H9 (cell line): ENCODE results near the gene CBX3. TPM values are rescaled to one million over a fixed set of nuclear protein-coding genes. Genes with fewer than 3 reads are reported as not detected.

ENCODE experiments used
- DNase-seq: peaks from one replicate; pipeline ENCODE4 v3.0.0-alpha.2; 2017
- H2AFZ ChIP-seq: one replicate; pipeline ENCODE4 v1.6.1; 2013; ENCODE audit warnings: mild to moderate bottlenecking, low read length, control low read depth, moderate library complexity
- H2AK5ac ChIP-seq: 2 replicates; pipeline ENCODE4 v1.6.1; 2013; ENCODE audit warnings: low read length, control low read depth, mixed read lengths; ENCODE audit not compliant: insufficient read length
- H2BK120ac ChIP-seq: one replicate; pipeline ENCODE4 v1.6.1; 2013; ENCODE audit warnings: low read depth, mild to moderate bottlenecking, low read length, control low read depth, inconsistent platforms; ENCODE audit not compliant: poor library complexity, severe bottlenecking
- H2BK12ac ChIP-seq: 2 replicates; pipeline ENCODE4 v1.6.1; 2013; ENCODE audit warnings: low read length, control low read depth, mixed read lengths, low read depth; ENCODE audit not compliant: insufficient read length
- H2BK15ac ChIP-seq: 2 replicates; pipeline ENCODE4 v1.6.1; 2013; ENCODE audit warnings: low read depth, low read length, control low read depth
- H2BK20ac ChIP-seq: one replicate; pipeline ENCODE4 v1.6.1; 2013; ENCODE audit warnings: low read depth, mild to moderate bottlenecking, low read length, control low read depth, inconsistent platforms; ENCODE audit not compliant: poor library complexity, severe bottlenecking
- H2BK5ac ChIP-seq: 2 replicates; pipeline ENCODE4 v1.6.1; 2013; ENCODE audit warnings: low read length, control low read depth, mixed read lengths; ENCODE audit not compliant: insufficient read length
- H3K14ac ChIP-seq: 2 replicates; pipeline ENCODE4 v1.6.1; 2013; ENCODE audit warnings: low read length, control low read depth; ENCODE audit not compliant: insufficient read depth
- H3K18ac ChIP-seq: 2 replicates; pipeline ENCODE4 v1.6.1; 2013; ENCODE audit warnings: low read depth, mild to moderate bottlenecking, mixed read lengths, low read length, control low read depth; ENCODE audit not compliant: insufficient read length
- H3K23ac ChIP-seq: 2 replicates; pipeline ENCODE4 v1.6.1; 2013; ENCODE audit warnings: low read length, control low read depth, mixed read lengths, low read depth; ENCODE audit not compliant: insufficient read length
- H3K23me2 ChIP-seq: 2 replicates; pipeline ENCODE4 v1.6.1; 2013; ENCODE audit warnings: low read depth, mild to moderate bottlenecking, mixed read lengths, low read length, control low read depth; ENCODE audit not compliant: insufficient read length, poor library complexity, severe bottlenecking
- H3K27ac ChIP-seq: 2 replicates; pipeline ENCODE4 v1.5.1; 2013; ENCODE audit warnings: low read length, control low read depth, mixed read lengths, low read depth; ENCODE audit not compliant: insufficient read length
- H3K27me3 ChIP-seq: 2 replicates; pipeline ENCODE4 v1.6.1; 2013; ENCODE audit warnings: low read length, control low read depth, inconsistent platforms; ENCODE audit not compliant: insufficient read depth
- H3K4ac ChIP-seq: 2 replicates; pipeline ENCODE4 v1.6.1; 2013; ENCODE audit warnings: low read depth, mild to moderate bottlenecking, control low read depth, inconsistent platforms, low read length, moderate library complexity
- H3K4me1 ChIP-seq: 2 replicates; pipeline ENCODE4 v1.6.1; 2013; ENCODE audit warnings: low read length, control low read depth, inconsistent platforms; ENCODE audit not compliant: insufficient read depth
- H3K4me2 ChIP-seq: 2 replicates; pipeline ENCODE4 v1.6.1; 2013; ENCODE audit warnings: low read length, control low read depth, mixed read lengths; ENCODE audit not compliant: insufficient read length, insufficient read depth
- H3K56ac ChIP-seq: 2 replicates; pipeline ENCODE4 v1.6.1; 2013; ENCODE audit warnings: low read depth, mild to moderate bottlenecking, mixed read lengths, low read length, control low read depth; ENCODE audit not compliant: insufficient read length
- H3K79me1 ChIP-seq: 2 replicates; pipeline ENCODE4 v1.6.1; 2013; ENCODE audit warnings: low read depth, mild to moderate bottlenecking, moderate library complexity, low read length, control low read depth, inconsistent platforms; ENCODE audit not compliant: insufficient read depth, poor library complexity, severe bottlenecking
- H3K79me2 ChIP-seq: 2 replicates; pipeline ENCODE4 v1.6.1; 2013; ENCODE audit warnings: low read length, control low read depth, inconsistent platforms; ENCODE audit not compliant: insufficient read depth
- H3K9ac ChIP-seq: 2 replicates; pipeline ENCODE4 v1.6.1; 2013; ENCODE audit warnings: low read length, control low read depth, mixed read lengths; ENCODE audit not compliant: insufficient read length; ENCODE audit errors: extremely low read depth
- H3K9me3 ChIP-seq: one replicate; pipeline ENCODE4 v1.6.1; 2013; ENCODE audit warnings: low read depth, low read length, inconsistent platforms; ENCODE audit not compliant: control insufficient read depth
- H3T11ph ChIP-seq: one replicate; pipeline ENCODE4 v1.6.1; 2013; ENCODE audit warnings: mild to moderate bottlenecking, low read length, control low read depth, inconsistent platforms
- H4K20me1 ChIP-seq: one replicate; pipeline ENCODE4 v1.6.1; 2013; ENCODE audit not compliant: control insufficient read depth, insufficient read length, insufficient read depth
- H4K5ac ChIP-seq: 2 replicates; pipeline ENCODE4 v1.6.1; 2013; ENCODE audit warnings: low read depth, mild to moderate bottlenecking, mixed read lengths, low read length, control low read depth; ENCODE audit not compliant: insufficient read length
- H4K8ac ChIP-seq: replicated peaks from 2 replicates; pipeline ENCODE4 v1.6.1; 2013; ENCODE audit warnings: low read length, control low read depth, mixed read lengths, low read depth; ENCODE audit not compliant: insufficient read length
- H4K91ac ChIP-seq: 2 replicates; pipeline ENCODE4 v1.6.1; 2013; ENCODE audit warnings: low read depth, mild to moderate bottlenecking, moderate library complexity, mixed read lengths, low read length, control low read depth; ENCODE audit not compliant: insufficient read length
- H3K27ac Mint-ChIP-seq, 3 experiments: 2 replicates in 2 of 3; 3 replicates in 1 of 3; pipeline ENCODE4 v1.8.0; 2020 to 2021; ENCODE audit warnings: mixed read lengths in 3 of 3, mild to moderate bottlenecking in 1 of 3, moderate library complexity in 1 of 3
- H3K27me3 Mint-ChIP-seq: 2 replicates; pipeline ENCODE4 v1.8.0; 2021; ENCODE audit warnings: low read depth, mild to moderate bottlenecking, moderate library complexity, mixed read lengths
- H3K36me3 Mint-ChIP-seq, 3 experiments: 2 replicates in 2 of 3; 3 replicates in 1 of 3; pipeline ENCODE4 v1.8.0; 2020 to 2021; ENCODE audit warnings: low read depth in 3 of 3, mixed read lengths in 3 of 3; ENCODE audit not compliant: insufficient read depth in 1 of 3
- H3K4me1 Mint-ChIP-seq, 2 experiments: 2 replicates each; pipeline ENCODE4 v1.8.0; 2020; ENCODE audit warnings: mixed read lengths in 2 of 2
- H3K4me3 Mint-ChIP-seq, 2 experiments: 2 replicates in 1 of 2; 3 replicates in 1 of 2; pipeline ENCODE4 v1.8.0; 2020 to 2021; ENCODE audit warnings: mild to moderate bottlenecking in 2 of 2, mixed read lengths in 2 of 2, moderate library complexity in 1 of 2
- H3K9me3 Mint-ChIP-seq, 2 experiments: 2 replicates in 1 of 2; 3 replicates in 1 of 2; pipeline ENCODE4 v1.8.0; 2020; ENCODE audit warnings: mild to moderate bottlenecking in 2 of 2, mixed read lengths in 2 of 2, moderate library complexity in 1 of 2
- CTCF ChIP-seq: fragments of 200-600 bp; sonication (generic); conservative IDR thresholded peaks from 3 replicates; pipeline ENCODE4 v1.8.0; 2021; ENCODE audit warnings: antibody characterized with exemption, mild to moderate bottlenecking
- WGBS: extraction: QIAGEN DNeasy Blood & Tissue Kit; methylation state at CpG from one replicate; pipeline ENCODE4 v1.1.7; 2013; ENCODE audit warnings: missing lambda C conversion rate, low lambda C conversion rate, mixed read lengths; ENCODE audit not compliant: insufficient read length; ENCODE audit errors: extremely low coverage; 5-methylcytosine and 5-hydroxymethylcytosine counted together
- total RNA-seq: library from RNA; stranded (reverse); gene quantifications from 2 replicates; pipeline ENCODE4 v1.2.1, GENCODE V29; 2021

Gene CBX3
- total RNA-seq, 1 experiment from 2014 or later, result 288 TPM

- H2BK120ac ChIP-seq, result no peak overlapping the region
- no peaks in the 10 kb centered on the region; the same call in 1 of the 2 replicates for H3K79me2 ChIP-seq
- H3K14ac ChIP-seq, result no peak overlapping the region
- H3K18ac ChIP-seq, result no peak overlapping the region
- Mint-ChIP-seq H3K4me1 (peaks cover 12 to 15% of the 10 kb centered on the region in 2 experiments; a peak in 3 of 4 replicates), H3K36me3 (peaks cover 30 to 53% (median 49%) of the 10 kb centered on the region in 3 experiments), H3K27me3 (peaks cover 1% of the 10 kb centered on the region; the same call in 1 of the 2 replicates), H3K9me3 (peaks cover 8 to 10% of the 10 kb centered on the region in 2 experiments), H3K27ac (no peak overlapping the region; a peak in 1 of 7 replicates), H3K4me3 (no peak overlapping the region)
- no peak overlapping the region for H4K91ac ChIP-seq
- no peak overlapping the region for H2BK15ac ChIP-seq
- no peak overlapping the region for H2AFZ ChIP-seq
- no peak overlapping the region for H2BK20ac ChIP-seq
- H2BK5ac ChIP-seq, result no peak overlapping the region
- no peak overlapping the region for H3K56ac ChIP-seq
- H2AK5ac ChIP-seq, result no peak overlapping the region
- no peak overlapping the region for H4K8ac ChIP-seq
- H3K23ac ChIP-seq, result no peak overlapping the region
- H3K79me1 ChIP-seq, result no peaks in the 10 kb centered on the region
- no peaks in the 10 kb centered on the region for H3K9me3 ChIP-seq
- TF ChIP-seq CTCF, result no peak
- no peak overlapping the region for H2BK12ac ChIP-seq
- no peak overlapping the region for H3T11ph ChIP-seq
- H4K20me1 ChIP-seq, result no peaks in the 10 kb centered on the region
- H3K4me1 ChIP-seq, result no peaks in the 10 kb centered on the region; the same call in 1 of the 2 replicates
- H3K4ac ChIP-seq, result no peak overlapping the region
- no peak overlapping the region for H3K27ac ChIP-seq
- no peak overlapping the region for H3K4me2 ChIP-seq
- no CpG with 5 or more reads among the region's 5 CpGs for WGBS
- no peaks in the 10 kb centered on the region for H3K27me3 ChIP-seq
- no peak overlapping the region for H3K9ac ChIP-seq
- DNase-seq, result no peak
- H4K5ac ChIP-seq, result no peak overlapping the region
- no peaks in the 10 kb centered on the region for H3K23me2 ChIP-seq
Observed at GRCh38 chr7:26180792-26181198, 20.8 kb upstream of the CBX3 start.
